ENCODE measurements around the gene GET4.

GET4 gene

DNA sequence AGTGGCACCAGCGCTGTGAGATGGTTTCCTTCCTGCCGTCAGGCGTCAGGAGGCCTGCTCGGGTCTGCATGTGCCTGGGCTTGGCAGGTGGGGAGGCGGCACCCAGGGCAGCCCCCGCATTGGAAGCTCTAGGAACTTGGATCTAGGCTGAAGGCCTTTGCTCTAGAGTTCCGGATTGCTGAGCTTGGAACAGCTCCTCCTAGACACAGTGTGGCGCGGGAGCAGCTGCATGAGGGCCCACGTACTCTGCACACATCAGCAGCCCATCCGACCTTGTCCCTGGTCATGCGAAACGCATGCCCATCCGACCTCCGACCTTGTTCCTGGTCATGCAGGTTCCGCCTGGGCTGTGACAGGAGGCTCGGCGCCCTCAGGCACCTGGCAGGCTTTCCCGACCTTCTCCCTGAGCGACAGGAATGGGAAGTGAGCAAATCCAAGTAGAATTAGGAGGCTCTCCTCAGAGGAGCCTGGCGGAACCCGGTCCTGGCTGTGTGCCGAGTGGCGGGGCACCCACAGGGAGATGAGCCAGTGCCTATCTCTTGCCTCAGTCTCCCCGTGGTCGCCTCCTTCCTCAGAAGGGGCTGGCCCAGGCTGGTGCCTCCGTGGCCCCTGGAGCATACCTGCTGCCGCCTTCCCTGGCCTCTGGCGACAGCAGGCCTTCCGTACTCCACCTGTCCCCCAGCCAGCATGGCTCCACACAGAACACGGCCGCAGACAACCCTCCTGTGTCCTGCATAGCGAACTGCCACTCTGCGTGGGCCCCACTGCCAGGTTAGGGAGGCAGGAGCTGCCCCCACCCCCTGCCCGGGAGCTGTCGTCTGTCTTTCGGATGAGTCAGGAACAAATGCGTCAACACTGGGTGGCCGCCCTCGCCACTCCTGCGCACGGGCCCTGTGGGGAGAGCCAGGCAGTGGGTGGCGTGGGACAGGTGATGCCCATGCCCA, 12.0 kb downstream of the GET4 start:
- Histone ChIP-seq H3K36me3 (ENCODE audit: control insufficient read depth, insufficient read depth, low read length) (peaks cover 61% of the 10 kb centered on the region), H3K4me3 (ENCODE audit: low read depth, low read length) (no peak overlapping the region), H3K4me1 (ENCODE audit: control insufficient read depth, insufficient read depth, low read length) (peaks cover 7% of the 10 kb centered on the region; the same call in 1 of the 2 replicates), H3K27me3 (ENCODE audit: control insufficient read depth, insufficient read depth, low read length) (no peaks in the 10 kb centered on the region), H3K9ac (ENCODE audit: low read depth, low read length) (no peak overlapping the region), H3K27ac (ENCODE audit: low read depth, low read length) (no peak overlapping the region), H3K9me3 (ENCODE audit: control insufficient read depth, insufficient read depth, low read length) (no peaks in the 10 kb centered on the region)

DNA sequence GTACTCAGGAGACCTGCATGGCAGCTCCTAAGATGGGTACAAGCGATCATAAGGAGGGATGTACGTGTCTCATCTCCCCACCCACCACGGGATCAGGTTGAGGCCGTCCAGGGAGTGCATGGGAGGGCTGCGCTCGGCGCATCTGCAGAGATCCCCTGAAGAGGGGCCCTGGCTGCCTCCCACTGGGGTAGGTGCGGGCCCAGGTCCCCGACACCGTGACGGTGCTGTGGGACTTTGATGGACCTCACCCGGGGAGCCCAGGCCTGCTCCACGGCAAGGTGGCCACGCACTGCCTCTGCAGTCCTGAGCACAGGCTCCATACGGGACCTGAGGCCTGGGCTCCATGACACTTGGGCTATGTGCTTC, 12.7 kb downstream of the GET4 start:
- Histone ChIP-seq H3K27ac (ENCODE audit: low read depth, low read length) (no peak overlapping the region), H3K9me3 (ENCODE audit: control insufficient read depth, insufficient read depth, low read length) (no peaks in the 10 kb centered on the region), H3K4me3 (ENCODE audit: low read depth, low read length) (peak overlapping the region; percentile 40; the same call in 1 of the 2 replicates)

DNA sequence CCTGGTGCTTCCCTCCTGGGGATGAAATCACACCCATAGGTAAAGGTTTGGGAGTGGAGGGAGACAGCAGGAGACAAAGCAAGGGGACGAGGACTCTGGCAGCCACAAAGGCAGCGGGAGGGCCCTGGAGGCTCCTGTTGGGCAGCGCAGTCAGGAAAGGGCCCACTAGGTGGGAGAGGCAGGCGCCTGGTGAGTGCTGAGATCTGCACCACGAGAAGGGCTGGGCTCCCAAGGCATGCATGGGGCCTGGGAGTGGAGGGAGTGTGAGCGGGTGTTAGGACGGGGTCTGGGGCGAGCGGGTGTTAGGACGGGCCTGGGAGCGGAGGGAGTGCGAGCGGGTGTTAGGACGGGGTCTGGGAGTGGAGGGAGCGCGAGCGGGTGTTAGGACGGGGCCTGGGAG, 13.0 kb downstream of the GET4 start:
- peak overlapping the region; percentile 40; the same call in 1 of the 2 replicates for H3K4me3 ChIP-seq (ENCODE audit: low read depth, low read length)
- peaks cover 71% of the 10 kb centered on the region for H3K36me3 ChIP-seq (ENCODE audit: control insufficient read depth, insufficient read depth, low read length)
- peaks cover 7% of the 10 kb centered on the region; the same call in 1 of the 2 replicates for H3K4me1 ChIP-seq (ENCODE audit: control insufficient read depth, insufficient read depth, low read length)
- H3K27me3 ChIP-seq (ENCODE audit: control insufficient read depth, insufficient read depth, low read length), result no peaks in the 10 kb centered on the region
- no peaks in the 10 kb centered on the region for H3K9me3 ChIP-seq (ENCODE audit: control insufficient read depth, insufficient read depth, low read length)
- no peak overlapping the region for H3K9ac ChIP-seq (ENCODE audit: low read depth, low read length)
- H3K27ac ChIP-seq (ENCODE audit: low read depth, low read length), result no peak overlapping the region

More for the DNA sequence above, 12.7 kb downstream of the GET4 start:
- Histone ChIP-seq H3K36me3 (ENCODE audit: control insufficient read depth, insufficient read depth, low read length) (peaks cover 67% of the 10 kb centered on the region), H3K9ac (ENCODE audit: low read depth, low read length) (no peak overlapping the region), H3K27me3 (ENCODE audit: control insufficient read depth, insufficient read depth, low read length) (no peaks in the 10 kb centered on the region), H3K4me1 (ENCODE audit: control insufficient read depth, insufficient read depth, low read length) (peaks cover 7% of the 10 kb centered on the region; the same call in 1 of the 2 replicates)

DNA sequence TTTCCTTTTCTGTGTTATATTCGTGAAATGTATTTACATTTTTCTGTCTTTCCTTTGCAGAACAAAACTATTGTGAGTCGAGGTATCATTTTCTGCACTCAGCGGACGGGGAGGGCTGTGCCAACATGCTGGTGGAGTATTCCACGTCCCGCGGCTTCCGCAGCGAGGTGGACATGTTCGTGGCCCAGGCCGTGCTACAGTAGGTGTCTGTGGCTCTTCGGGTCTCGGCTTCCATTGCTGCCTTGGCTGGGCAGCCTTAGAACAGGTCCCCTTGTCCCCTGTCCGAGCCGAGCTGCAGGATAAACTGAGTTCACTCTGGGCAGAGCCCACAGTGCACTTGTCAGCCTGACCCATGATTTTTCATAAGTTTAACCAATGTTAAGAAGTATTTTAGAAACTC, 14.5 kb downstream of the GET4 start:
- H3K27ac ChIP-seq (ENCODE audit: low read depth, low read length), result no peak overlapping the region
- no peak overlapping the region for H3K9ac ChIP-seq (ENCODE audit: low read depth, low read length)
- H3K36me3 ChIP-seq (ENCODE audit: control insufficient read depth, insufficient read depth, low read length), result peaks cover 85% of the 10 kb centered on the region
- H3K27me3 ChIP-seq (ENCODE audit: control insufficient read depth, insufficient read depth, low read length), result no peaks in the 10 kb centered on the region
- no peak overlapping the region for H3K4me3 ChIP-seq (ENCODE audit: low read depth, low read length)
- no peaks in the 10 kb centered on the region for H3K9me3 ChIP-seq (ENCODE audit: control insufficient read depth, insufficient read depth, low read length)
- H3K4me1 ChIP-seq (ENCODE audit: control insufficient read depth, insufficient read depth, low read length), result peaks cover 7% of the 10 kb centered on the region; the same call in 1 of the 2 replicates

DNA sequence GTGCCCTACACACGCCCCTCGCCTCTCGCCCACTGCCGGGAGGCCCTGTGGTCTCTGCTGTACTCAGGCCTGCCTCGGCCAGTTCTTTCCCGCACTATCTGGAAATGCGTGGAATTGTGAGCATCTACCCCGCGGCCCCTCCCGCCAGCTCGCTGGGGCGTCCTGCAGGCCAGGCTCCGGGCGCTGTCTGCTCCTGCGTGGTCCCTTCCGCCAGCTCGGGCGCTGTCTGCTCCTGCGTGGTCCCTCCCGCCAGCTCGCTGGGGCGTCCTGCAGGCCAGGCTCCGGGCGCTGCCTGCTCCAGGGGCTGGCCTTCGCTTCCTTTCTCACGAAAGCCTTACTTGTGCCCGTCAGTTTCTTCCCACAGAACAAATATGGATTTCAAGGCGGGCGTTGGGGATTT, 14.9 kb downstream of the GET4 start:
- no peaks in the 10 kb centered on the region for H3K9me3 ChIP-seq (ENCODE audit: control insufficient read depth, insufficient read depth, low read length)
- H3K36me3 ChIP-seq (ENCODE audit: control insufficient read depth, insufficient read depth, low read length), result peaks cover 85% of the 10 kb centered on the region
- H3K4me3 ChIP-seq (ENCODE audit: low read depth, low read length), result no peak overlapping the region
- peaks cover 7% of the 10 kb centered on the region; the same call in 1 of the 2 replicates for H3K4me1 ChIP-seq (ENCODE audit: control insufficient read depth, insufficient read depth, low read length)
- no peaks in the 10 kb centered on the region for H3K27me3 ChIP-seq (ENCODE audit: control insufficient read depth, insufficient read depth, low read length)
- no peak overlapping the region for H3K9ac ChIP-seq (ENCODE audit: low read depth, low read length)
- no peak overlapping the region for H3K27ac ChIP-seq (ENCODE audit: low read depth, low read length)

DNA sequence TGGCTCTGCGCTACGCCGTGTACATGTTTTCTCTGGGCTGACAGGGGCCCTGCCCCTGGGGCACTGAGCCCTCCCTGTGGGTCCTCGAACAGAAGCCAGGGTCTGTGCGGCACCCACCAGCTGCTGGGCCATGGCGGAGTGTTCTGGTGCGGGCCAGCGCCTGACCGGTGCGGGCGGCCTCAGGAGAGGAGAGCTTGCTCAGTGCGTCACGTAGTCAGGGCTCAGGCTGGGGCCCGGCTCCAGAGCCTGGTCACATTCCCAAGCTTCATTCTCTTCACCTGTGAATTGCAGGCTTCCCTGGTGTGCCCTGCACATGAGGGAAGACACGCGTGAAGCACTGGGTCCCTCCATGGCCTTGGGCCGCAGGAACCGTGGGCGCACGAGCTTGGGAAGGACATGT, 15.5 kb downstream of the GET4 start:
- Histone ChIP-seq H3K9ac (ENCODE audit: low read depth, low read length) (no peak overlapping the region), H3K9me3 (ENCODE audit: control insufficient read depth, insufficient read depth, low read length) (no peaks in the 10 kb centered on the region), H3K36me3 (ENCODE audit: control insufficient read depth, insufficient read depth, low read length) (peaks cover 84% of the 10 kb centered on the region), H3K27ac (ENCODE audit: low read depth, low read length) (no peak overlapping the region), H3K4me1 (ENCODE audit: control insufficient read depth, insufficient read depth, low read length) (peaks cover 7% of the 10 kb centered on the region; the same call in 1 of the 2 replicates), H3K27me3 (ENCODE audit: control insufficient read depth, insufficient read depth, low read length) (no peaks in the 10 kb centered on the region), H3K4me3 (ENCODE audit: low read depth, low read length) (no peak overlapping the region)

DNA sequence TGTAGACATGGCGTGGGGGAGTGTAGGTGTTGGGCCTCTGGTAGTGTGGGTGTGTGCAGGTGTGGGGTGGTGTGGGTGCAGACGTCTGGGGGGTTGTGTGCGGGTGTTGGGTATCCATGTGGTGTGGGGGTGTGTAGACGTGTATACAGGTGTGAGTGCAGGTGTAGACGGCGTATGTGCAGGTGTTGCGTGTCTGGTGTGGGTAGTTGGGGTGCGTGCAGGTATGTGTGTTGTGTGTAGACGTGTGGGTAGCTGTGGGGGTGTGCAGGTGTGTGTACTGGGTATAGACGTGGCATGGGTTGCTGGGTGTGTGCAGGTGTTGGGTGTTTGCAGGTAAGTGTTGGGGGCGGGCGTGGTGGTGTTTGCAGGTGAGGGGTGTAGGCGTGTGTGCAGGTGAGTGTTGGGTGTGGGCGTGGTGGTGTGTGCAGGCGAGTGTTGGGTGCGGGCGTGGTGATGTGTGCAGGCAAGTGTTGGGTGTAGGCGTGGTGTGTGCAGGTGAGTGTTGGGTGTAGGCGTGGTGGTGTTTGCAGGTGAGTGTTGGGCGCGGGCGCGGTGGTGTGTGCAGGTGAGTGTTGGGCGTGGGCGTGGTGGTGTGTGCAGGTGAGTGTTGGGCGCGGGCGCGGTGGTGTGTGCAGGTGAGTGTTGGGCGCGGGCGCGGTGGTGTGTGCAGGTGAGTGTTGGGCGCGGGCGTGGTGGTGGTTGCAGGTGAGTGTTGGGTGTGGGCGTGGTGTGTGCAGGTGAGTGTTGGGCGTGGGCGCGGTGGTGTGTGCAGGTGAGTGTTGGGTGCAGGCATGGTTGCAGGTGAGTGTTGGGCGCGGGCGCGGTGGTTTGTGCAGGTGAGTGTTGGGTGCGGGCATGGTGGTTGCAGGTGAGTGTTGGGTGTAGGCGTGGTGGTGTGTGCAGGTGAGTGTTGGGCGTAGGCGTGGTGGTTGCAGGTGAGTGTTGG, 16.6 kb downstream of the GET4 start:
- H3K27ac ChIP-seq (ENCODE audit: low read depth, low read length), result no peak overlapping the region
- H3K9me3 ChIP-seq (ENCODE audit: control insufficient read depth, insufficient read depth, low read length), result no peaks in the 10 kb centered on the region
- no peaks in the 10 kb centered on the region for H3K27me3 ChIP-seq (ENCODE audit: control insufficient read depth, insufficient read depth, low read length)
- H3K9ac ChIP-seq (ENCODE audit: low read depth, low read length), result no peak overlapping the region
- peaks cover 77% of the 10 kb centered on the region for H3K36me3 ChIP-seq (ENCODE audit: control insufficient read depth, insufficient read depth, low read length)
- H3K4me3 ChIP-seq (ENCODE audit: low read depth, low read length), result no peak overlapping the region
- H3K4me1 ChIP-seq (ENCODE audit: control insufficient read depth, insufficient read depth, low read length), result peaks cover 7% of the 10 kb centered on the region; the same call in 1 of the 2 replicates

DNA sequence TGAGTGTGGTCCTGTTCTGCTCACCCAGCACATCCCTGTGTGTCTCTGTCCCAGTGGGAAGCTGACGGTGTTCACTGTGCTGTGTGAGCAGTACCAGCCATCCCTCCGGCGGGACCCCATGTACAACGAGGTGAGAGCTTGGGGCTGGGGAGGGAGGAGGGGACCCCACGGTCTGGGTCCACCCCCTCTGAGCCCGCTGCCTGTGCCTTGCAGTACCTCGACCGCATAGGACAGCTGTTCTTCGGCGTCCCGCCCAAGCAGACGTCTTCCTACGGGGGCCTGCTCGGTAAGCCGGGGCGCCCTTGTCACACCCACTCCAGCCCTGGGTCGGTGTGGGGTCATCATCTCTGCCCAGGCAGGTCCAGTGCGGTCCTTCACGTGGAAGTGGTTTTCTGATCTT, 17.3 kb downstream of the GET4 start:
- Histone ChIP-seq H3K36me3 (ENCODE audit: control insufficient read depth, insufficient read depth, low read length) (peaks cover 70% of the 10 kb centered on the region), H3K4me1 (ENCODE audit: control insufficient read depth, insufficient read depth, low read length) (peaks cover 7% of the 10 kb centered on the region; the same call in 1 of the 2 replicates), H3K9ac (ENCODE audit: low read depth, low read length) (no peak overlapping the region), H3K27ac (ENCODE audit: low read depth, low read length) (no peak overlapping the region), H3K27me3 (ENCODE audit: control insufficient read depth, insufficient read depth, low read length) (no peaks in the 10 kb centered on the region), H3K9me3 (ENCODE audit: control insufficient read depth, insufficient read depth, low read length) (no peaks in the 10 kb centered on the region), H3K4me3 (ENCODE audit: low read depth, low read length) (no peak overlapping the region)

DNA sequence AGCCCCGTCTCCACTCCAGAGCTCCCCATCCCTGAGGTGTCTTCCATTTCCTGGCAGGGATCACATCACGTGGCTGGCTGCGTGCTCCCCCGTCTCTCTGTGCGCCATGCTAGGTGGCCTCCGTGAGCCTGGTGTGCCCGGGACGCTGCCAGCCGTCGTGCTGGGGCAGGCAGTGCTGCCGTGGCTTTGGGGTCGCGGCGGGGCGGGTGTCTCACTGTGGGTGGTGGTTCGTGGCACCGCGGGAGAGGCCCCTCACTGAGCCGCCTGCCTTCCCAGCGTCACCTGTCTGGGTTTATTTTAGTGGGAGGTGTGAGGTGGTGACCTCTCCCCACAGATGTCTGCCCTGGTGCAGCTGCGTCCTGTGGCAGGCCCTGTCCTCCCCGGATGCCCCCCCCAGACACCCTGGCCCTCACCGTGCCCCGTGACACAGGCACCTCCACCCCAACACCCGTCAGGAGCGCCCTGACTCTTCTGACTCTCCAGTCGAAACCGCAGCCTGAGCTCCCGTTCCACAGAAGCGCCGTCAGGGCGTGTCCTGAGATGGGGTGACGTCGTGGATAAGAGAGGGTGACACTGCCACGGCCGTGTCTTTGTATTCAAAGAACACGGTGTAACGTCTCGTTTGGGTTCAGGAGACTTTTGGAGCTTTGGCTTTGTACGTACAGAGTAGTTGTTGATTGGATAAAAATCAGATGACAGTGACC, 18.0 kb downstream of the GET4 start:
- Histone ChIP-seq H3K27me3 (ENCODE audit: control insufficient read depth, insufficient read depth, low read length) (no peaks in the 10 kb centered on the region), H3K4me1 (ENCODE audit: control insufficient read depth, insufficient read depth, low read length) (peaks cover under 1% of the 10 kb centered on the region; the same call in 1 of the 2 replicates), H3K36me3 (ENCODE audit: control insufficient read depth, insufficient read depth, low read length) (peaks cover 64% of the 10 kb centered on the region), H3K4me3 (ENCODE audit: low read depth, low read length) (no peak overlapping the region), H3K9ac (ENCODE audit: low read depth, low read length) (no peak overlapping the region), H3K27ac (ENCODE audit: low read depth, low read length) (no peak overlapping the region), H3K9me3 (ENCODE audit: control insufficient read depth, insufficient read depth, low read length) (no peaks in the 10 kb centered on the region)

DNA sequence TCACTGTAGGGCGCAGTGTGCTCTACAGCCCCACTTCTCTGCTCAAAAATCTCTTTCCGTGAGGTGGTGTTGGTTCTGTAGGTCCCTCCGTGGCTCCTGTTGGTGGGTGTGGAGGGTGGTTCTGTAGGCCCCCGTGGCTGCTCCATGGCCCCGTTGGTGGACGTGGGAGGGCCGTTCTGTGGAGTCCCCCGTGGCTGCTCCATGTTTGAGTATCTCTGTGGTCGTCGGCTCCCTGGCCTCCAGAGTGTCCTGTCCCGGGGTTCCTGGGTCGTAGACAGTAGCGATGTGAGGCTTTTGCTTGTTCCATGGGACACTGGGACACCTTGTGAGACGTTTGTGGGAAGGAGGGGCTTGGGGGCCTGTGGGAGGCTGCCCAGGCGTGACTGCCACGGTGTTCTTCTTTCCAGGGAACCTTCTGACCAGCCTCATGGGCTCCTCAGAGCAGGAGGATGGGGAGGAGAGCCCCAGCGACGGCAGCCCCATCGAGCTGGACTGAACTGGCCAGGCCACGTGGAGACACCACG, 18.6 kb downstream of the GET4 start:
- H3K4me1 ChIP-seq (ENCODE audit: control insufficient read depth, insufficient read depth, low read length), result no peaks in the 10 kb centered on the region
- H3K27ac ChIP-seq (ENCODE audit: low read depth, low read length), result no peak overlapping the region
- no peaks in the 10 kb centered on the region for H3K27me3 ChIP-seq (ENCODE audit: control insufficient read depth, insufficient read depth, low read length)
- H3K9ac ChIP-seq (ENCODE audit: low read depth, low read length), result no peak overlapping the region
- no peaks in the 10 kb centered on the region for H3K9me3 ChIP-seq (ENCODE audit: control insufficient read depth, insufficient read depth, low read length)
- peaks cover 64% of the 10 kb centered on the region for H3K36me3 ChIP-seq (ENCODE audit: control insufficient read depth, insufficient read depth, low read length)
- no peak overlapping the region for H3K4me3 ChIP-seq (ENCODE audit: low read depth, low read length)

Data from HUES48 (cell line).